OCI-LY7 (cell line): Measurements from ENCODE around the gene PRR15L. TPM values are rescaled to one million over a fixed set of nuclear protein-coding genes. Genes with fewer than 3 reads are reported as not detected.

ENCODE experiments used
- BruUV-seq: library from RNA; stranded (reverse); fragments of 400-500 nt; replicated peaks from 2 replicates; lab custom pipeline; 2021; lab: Mats Ljungman, UMichigan
- CTCF ChIA-PET: fragments of 300-600 bp; sonication (Branson Sonifier 250); formaldehyde crosslinking; loops from one replicate; lab custom pipeline; 2022; ENCODE audit warnings: antibody characterized with exemption; ENCODE audit not compliant: unreplicated experiment; lab: Charles Lee
- POLR2A ChIA-PET: fragments of 300-600 bp; sonication (Branson Sonifier 250); formaldehyde crosslinking; loops from one replicate; lab custom pipeline; 2022; ENCODE audit warnings: antibody characterized with exemption; lab: Charles Lee
- DNase-seq: peaks from one replicate; pipeline ENCODE4 v3.0.0-alpha.2; 2015; ENCODE audit warnings: low spot score
- H2AFZ ChIP-seq: fragments of 200-600 bp; sonication (generic), shearing (Covaris generic); 2 replicates; pipeline ENCODE4 v1.6.1; 2014; ENCODE audit warnings: mild to moderate bottlenecking, antibody characterized with exemption, low read length, moderate library complexity
- H3K27ac ChIP-seq: fragments of 200-600 bp; sonication (generic); 2 replicates; pipeline ENCODE4 v1.5.1; 2014; ENCODE audit warnings: mixed run types, low read depth, mild to moderate bottlenecking, moderate library complexity, low read length, inconsistent platforms; ENCODE audit not compliant: poor library complexity, severe bottlenecking
- H3K36me3 ChIP-seq: fragments of 200-600 bp; sonication (generic); 2 replicates; pipeline ENCODE4 v1.6.1; 2014; ENCODE audit warnings: mild to moderate bottlenecking, antibody characterized with exemption, low read length, moderate library complexity, mixed read lengths; ENCODE audit not compliant: insufficient read depth
- H3K4me1 ChIP-seq: fragments of 200-600 bp; sonication (generic); 2 replicates; pipeline ENCODE4 v1.5.1; 2014; ENCODE audit warnings: mild to moderate bottlenecking, low read length; ENCODE audit not compliant: insufficient read depth, poor library complexity, severe bottlenecking
- H3K4me2 ChIP-seq: fragments of 200-600 bp; sonication (generic); 2 replicates; pipeline ENCODE4 v1.6.1; 2014; ENCODE audit warnings: mild to moderate bottlenecking, low read length
- H3K4me3 ChIP-seq: fragments of 200-600 bp; sonication (generic); 2 replicates; pipeline ENCODE4 v1.5.1; 2014; ENCODE audit warnings: mild to moderate bottlenecking, low read depth, low read length; ENCODE audit not compliant: poor library complexity, severe bottlenecking
- H3K79me2 ChIP-seq: fragments of 200-600 bp; sonication (generic); 2 replicates; pipeline ENCODE4 v1.6.1; 2016; ENCODE audit warnings: low read depth, mild to moderate bottlenecking, low read length, moderate library complexity, mixed read lengths; ENCODE audit not compliant: insufficient read depth
- H3K9me2 ChIP-seq: fragments of 200-600 bp; sonication (generic); 2 replicates; pipeline ENCODE4 v1.6.1; 2016; ENCODE audit warnings: mild to moderate bottlenecking, low read length, mixed read lengths; ENCODE audit not compliant: insufficient read depth
- H3K9me3 ChIP-seq: fragments of 200-600 bp; sonication (generic); 2 replicates; pipeline ENCODE4 v1.6.1; 2014; ENCODE audit warnings: mild to moderate bottlenecking, mixed run types, low read length, mixed read lengths
- H4K20me1 ChIP-seq: fragments of 200-600 bp; sonication (generic); 2 replicates; pipeline ENCODE4 v1.6.1; 2014; ENCODE audit warnings: mild to moderate bottlenecking, antibody characterized with exemption, low read length, moderate library complexity, mixed read lengths; ENCODE audit not compliant: insufficient read depth
- EZH2phosphoT487 ChIP-seq: fragments of 200-600 bp; sonication (generic); IDR thresholded peaks from 2 replicates; pipeline ENCODE4 v1.6.1; 2018; ENCODE audit warnings: low read depth, borderline replicate concordance, mild to moderate bottlenecking, mixed run types, antibody characterized with exemption, low read length, moderate library complexity, mixed read lengths
- intact Hi-C: fragments of 100-400 bp; cut with micrococcal nuclease; formaldehyde crosslinking; loops from one replicate; pipeline ENCODE4 v1.10.0; 2022; ENCODE audit not compliant: unreplicated experiment
- total RNA-seq, 2 experiments: library from RNA; depleted of rRNA in 1 of 2; stranded (reverse); fragments of >200 nt in 1 of 2; shearing (Covaris generic) in 1 of 2; gene quantifications; 2 replicates each; pipeline ENCODE4 v1.2.3, GENCODE V29; 2014 to 2022
- TF ChIP-seq, protein P1 (sequence below): fragments of 200-600 bp; sonication (generic); conservative IDR thresholded peaks from 2 replicates; pipeline ENCODE4 v1.5.1; 2014; ENCODE audit warnings: mild to moderate bottlenecking, antibody characterized with exemption, low read length, moderate library complexity, mixed read lengths

The PRR15L gene
- total RNA-seq, 2 experiments from 2014 or later, result not detected

DNA sequence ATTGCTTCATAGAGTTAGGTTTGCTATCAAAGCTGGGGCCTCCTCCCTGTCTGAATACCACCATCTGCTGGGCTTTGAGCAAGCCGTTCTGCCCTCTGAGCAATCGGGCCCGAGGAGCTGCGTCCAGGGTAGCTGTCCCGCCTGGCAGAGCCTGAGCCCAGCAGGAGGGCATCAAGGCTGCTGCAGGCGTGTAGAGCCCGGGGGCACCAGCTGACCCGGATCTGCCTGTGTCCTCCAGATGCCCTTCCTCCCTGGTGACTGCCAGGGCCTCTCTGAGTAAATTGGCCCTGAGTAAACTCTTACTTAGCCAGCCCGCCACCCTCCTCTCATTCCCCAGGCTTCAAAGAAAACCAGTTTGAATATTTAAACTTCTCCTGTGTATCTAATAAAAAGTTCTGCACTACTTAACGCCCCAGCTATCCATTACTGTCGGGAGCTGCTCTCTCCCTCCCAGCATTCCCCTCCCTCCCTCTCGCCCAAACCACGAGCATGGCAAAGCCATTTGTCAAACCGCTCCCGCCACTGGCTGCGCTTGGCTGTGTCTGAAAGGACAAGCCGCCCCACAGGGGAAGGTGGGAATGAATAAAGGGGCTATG is 29.7 kb upstream of the PRR15L start:
- Histone ChIP-seq H2AFZ (no peak overlapping the region), H4K20me1 (no peaks in the 10 kb centered on the region), H3K4me2 (no peak overlapping the region), H3K79me2 (no peaks in the 10 kb centered on the region), H3K36me3 (peaks cover 31% of the 10 kb centered on the region), H3K4me1 (no peaks in the 10 kb centered on the region), H3K9me2 (no peaks in the 10 kb centered on the region), H3K4me3 (no peak overlapping the region), H3K9me3 (no peaks in the 10 kb centered on the region), H3K27ac (no peak overlapping the region)
- CTCF ChIA-PET, result no interaction called here
- no peak for DNase-seq
- no peak for TF ChIP-seq EZH2phosphoT487
- intact Hi-C loops, result no loop called here
- POLR2A ChIA-PET, result interaction anchor here (0.6 to 1.1 kb wide), 2 partner anchors 15 to 368 kb away, joined by 3 to 4 read pairs; no protein-coding TSS in a partner anchor
- no TSS peak for BruUV-seq

DNA sequence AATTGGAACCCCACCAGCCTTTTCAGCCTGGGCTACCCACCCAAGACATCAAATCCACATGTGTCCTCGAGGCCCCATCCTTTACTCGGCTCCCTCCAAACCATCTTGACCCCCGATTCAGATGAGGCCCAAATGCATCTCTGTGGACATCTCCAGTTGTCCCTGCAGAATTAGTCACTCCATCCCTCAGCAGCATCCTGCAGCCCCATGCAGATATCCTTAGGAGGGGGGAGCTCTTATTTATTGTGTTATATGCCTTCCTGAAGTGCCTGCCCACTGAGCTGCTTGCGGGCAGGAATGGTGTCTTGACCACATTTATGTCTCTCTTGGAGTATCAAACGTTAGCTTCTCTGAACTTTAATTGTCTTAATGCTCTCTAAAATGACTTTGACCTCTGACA is 28.8 kb upstream of the PRR15L start:
- BruUV-seq, result no TSS peak
- CTCF ChIA-PET, result no interaction called here

DNA sequence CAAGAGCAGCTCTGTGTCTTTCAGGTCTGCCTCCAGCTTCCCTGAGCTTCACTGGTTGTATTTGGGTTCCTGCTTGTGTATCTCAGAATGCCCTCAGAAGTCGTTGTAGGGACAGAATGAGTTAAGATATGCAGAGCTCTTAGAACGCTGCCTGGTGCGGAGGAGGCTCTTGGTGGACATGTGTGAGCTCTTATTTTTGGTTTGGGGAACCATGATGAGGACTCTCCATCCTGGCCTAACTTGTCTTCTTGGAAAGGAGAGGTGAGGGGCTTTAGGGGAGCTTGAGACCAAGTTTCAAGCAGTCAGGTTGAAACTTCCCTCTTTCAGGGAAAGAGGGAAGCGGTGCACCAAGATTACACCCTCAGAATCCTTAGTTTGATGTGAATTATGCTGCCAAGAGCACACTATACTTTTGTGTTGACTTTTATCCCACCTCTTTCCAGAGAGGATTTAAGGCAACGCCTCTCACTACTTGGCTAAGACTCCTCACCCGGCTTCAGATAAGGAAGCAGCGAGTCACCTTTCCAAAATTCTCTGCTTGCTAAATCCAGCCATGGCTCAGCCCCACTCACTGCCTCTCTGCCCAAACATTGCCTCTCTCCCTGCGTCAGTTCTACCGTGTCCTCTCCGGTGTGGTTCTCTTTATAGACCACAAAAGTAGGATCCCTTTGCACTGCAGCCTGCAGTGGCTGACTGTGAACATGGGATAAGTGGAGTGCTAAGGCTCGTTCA is 26.0 kb upstream of the PRR15L start:
- Histone ChIP-seq H3K27ac (no peak overlapping the region), H3K4me2 (no peak overlapping the region), H2AFZ (no peak overlapping the region), H3K4me1 (no peaks in the 10 kb centered on the region), H3K4me3 (no peak overlapping the region), H3K9me3 (no peaks in the 10 kb centered on the region), H4K20me1 (no peaks in the 10 kb centered on the region), H3K36me3 (peaks cover 68% of the 10 kb centered on the region), H3K9me2 (no peaks in the 10 kb centered on the region), H3K79me2 (no peaks in the 10 kb centered on the region)
- intact Hi-C loops, result no loop called here
- CTCF ChIA-PET, result interaction anchor here (1.1 kb wide), 1 partner anchor 13 kb away, joined by 4 read pairs; the partner anchor contains the start of gene CDK5RAP3
- DNase-seq, result no peak
- TF ChIP-seq, protein P1, sequence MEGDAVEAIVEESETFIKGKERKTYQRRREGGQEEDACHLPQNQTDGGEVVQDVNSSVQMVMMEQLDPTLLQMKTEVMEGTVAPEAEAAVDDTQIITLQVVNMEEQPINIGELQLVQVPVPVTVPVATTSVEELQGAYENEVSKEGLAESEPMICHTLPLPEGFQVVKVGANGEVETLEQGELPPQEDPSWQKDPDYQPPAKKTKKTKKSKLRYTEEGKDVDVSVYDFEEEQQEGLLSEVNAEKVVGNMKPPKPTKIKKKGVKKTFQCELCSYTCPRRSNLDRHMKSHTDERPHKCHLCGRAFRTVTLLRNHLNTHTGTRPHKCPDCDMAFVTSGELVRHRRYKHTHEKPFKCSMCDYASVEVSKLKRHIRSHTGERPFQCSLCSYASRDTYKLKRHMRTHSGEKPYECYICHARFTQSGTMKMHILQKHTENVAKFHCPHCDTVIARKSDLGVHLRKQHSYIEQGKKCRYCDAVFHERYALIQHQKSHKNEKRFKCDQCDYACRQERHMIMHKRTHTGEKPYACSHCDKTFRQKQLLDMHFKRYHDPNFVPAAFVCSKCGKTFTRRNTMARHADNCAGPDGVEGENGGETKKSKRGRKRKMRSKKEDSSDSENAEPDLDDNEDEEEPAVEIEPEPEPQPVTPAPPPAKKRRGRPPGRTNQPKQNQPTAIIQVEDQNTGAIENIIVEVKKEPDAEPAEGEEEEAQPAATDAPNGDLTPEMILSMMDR, result no peak
- no peak for TF ChIP-seq EZH2phosphoT487
- BruUV-seq, result no TSS peak
- POLR2A ChIA-PET, result no interaction called here

More for the DNA sequence above, 28.8 kb upstream of the PRR15L start:
- no peak overlapping the region for H3K4me3 ChIP-seq
- H3K9me3 ChIP-seq, result no peaks in the 10 kb centered on the region
- no peaks in the 10 kb centered on the region for H3K4me1 ChIP-seq
- no peak overlapping the region for H3K27ac ChIP-seq
- H2AFZ ChIP-seq, result no peak overlapping the region
- no peak overlapping the region for H3K4me2 ChIP-seq
- POLR2A ChIA-PET, result interaction anchor here (1.1 kb wide), 1 partner anchor 14 kb away, joined by 3 read pairs; no protein-coding TSS in a partner anchor
- intact Hi-C loops, result no loop called here
- no peak for DNase-seq
- TF ChIP-seq, protein P1, result no peak
- no peak for TF ChIP-seq EZH2phosphoT487
- no peaks in the 10 kb centered on the region for H4K20me1 ChIP-seq
- H3K36me3 ChIP-seq, result peaks cover 39% of the 10 kb centered on the region
- H3K9me2 ChIP-seq, result no peaks in the 10 kb centered on the region
- no peaks in the 10 kb centered on the region for H3K79me2 ChIP-seq
